Measurements from ENCODE around the gene BMAL1. TPM values are rescaled to one million over a fixed set of nuclear protein-coding genes. Genes with fewer than 3 reads are reported as not detected.
A peak's percentile ranks its signal among the peaks of the same experiment; 100 is the strongest.

BMAL1 gene
- total RNA-seq, 1 experiment from 2014 or later = 12.9 TPM

DNA sequence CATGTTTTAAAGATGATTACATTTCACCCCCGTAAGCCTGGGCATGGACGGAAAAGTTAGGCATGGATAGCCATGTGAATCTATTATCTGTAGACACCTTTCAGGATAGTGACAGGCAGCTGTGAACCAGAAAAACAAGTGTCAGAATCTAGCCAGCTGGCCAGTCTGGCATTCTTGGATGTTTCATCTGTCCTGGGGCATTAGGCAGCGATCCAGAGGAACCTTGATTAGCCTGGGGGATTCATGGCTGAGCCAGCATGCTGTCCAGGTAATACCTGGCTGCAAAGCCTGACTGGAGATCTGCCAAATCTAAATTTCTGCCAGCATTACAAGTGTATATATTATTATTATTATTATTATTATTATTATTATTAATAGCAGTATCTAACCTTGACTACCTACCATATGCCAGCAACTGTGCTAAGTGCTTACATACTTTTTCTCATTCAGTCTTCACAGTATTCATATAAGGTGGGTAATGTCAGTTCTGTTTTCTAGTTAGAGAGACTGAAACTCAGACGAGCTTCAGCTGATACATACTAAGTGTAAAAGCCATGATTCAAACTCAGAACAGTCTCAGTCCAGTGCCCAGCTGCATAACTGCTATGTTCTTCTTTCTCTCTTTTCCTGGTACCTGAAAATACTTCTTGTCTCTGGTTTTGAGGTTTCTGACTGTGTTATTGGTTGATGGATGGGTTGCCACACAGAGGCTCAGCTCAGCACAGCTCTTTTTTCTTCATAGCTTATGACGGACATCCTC is 12.8 kb downstream of the BMAL1 start:
- no peak for DNase-seq (ENCODE audit: low read depth)

GRCh38 chr11:13291361-13291760 is 13.8 kb downstream of the BMAL1 start:
- DNase-seq (ENCODE audit: low read depth) = no peak

DNA sequence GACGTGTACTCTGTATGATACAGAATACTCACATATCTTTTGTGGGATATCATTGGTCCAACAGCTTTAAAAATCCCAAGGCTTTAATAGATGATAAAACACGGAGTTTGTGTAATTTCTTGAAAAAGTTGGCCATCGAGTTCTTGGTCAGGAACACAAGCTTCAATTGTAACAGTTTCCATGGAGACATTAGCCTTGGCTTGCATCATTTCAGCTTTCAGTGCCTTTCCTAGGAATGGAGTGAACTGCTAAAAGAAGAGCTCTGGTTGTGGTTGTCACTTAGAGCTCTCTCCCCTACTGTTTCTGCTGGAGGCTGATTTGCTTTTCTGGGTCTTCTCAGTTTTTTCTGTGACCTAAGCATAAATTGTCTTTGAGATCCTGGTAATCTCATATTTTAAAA is 14.2 kb downstream of the BMAL1 start:
- DNase-seq (ENCODE audit: low read depth) = no peak

DNA sequence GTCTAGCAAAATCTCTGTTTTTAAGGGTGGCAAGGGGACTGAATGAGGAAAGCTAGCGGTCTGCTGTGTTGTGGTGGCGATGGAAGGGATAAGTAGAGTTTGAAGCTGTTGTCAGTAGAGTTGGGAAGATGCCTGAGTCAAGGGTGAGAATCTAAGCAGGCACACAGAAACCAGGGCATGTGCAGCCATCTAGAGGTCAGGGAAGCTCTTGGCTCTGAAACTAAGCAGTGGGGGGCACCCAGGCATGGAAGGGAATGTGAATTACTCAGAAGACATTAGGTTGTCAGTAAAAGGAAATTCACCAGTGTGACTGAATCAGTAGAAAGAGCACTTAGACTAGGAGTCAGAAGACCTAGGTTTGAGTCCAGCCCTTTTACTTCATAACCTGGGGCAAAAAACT is 15.4 kb downstream of the BMAL1 start:
- peak; percentile 21 for DNase-seq (ENCODE audit: low read depth)

DNA sequence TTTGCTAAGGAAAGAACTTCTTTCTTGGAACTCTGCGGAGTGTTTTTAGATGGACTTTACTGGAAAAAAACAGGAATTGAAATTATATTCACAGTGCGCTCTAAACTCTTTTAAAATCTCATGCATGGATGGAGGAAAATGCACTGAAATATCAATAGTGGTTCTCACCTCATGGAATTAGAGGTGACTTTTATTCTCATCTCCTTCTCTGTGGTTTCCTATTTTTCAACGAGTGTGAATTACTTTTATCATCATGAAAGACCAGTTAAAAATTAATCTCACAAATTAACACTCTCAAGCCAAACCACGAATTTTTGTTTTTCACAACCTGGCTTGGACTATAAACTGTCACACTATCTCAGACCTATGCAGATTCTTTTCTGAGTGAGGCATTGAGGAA is 16.6 kb downstream of the BMAL1 start:
- no peak for DNase-seq (ENCODE audit: low read depth)

DNA sequence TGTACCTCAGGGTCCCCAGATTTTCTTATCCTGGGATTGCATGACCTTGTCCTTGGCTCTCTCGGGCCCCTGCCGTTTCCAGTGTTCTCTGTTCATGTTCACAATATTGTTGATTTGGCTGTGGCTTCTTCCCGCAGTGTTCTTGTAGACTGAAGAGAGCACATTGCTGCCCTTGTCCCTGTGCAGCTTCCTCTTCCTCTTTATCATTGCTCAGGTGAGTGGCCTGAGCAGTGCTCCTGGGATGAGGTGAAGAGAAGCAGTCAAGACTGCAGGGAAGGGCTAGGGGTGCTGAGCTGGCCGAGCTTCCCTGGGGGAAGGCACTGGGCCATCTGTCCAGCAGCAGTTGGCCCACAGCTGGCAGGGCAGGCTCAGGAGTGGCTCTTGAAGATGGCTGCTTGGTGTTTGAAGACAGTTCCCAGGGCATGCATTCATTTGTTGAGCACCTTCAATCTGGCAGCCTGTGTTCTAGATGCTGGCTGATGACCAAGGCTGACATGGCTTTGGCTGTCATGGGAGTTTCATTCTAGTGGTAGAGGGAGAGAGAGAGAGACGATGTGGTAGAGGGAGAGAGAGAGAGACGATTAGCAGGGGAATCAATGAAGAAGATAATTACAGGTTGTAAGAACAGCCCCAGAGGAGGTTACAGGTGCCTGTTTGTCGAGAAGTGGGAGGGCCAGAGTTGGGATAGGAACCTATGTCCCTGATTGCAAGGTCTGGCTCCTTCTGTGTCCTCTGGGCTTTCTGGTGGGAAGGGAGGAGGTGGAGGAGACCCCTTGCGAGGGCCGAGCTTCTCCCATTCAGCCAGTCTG is 17.4 kb downstream of the BMAL1 start:
- DNase-seq (ENCODE audit: low read depth) = no peak

GRCh38 chr11:13297308-13297916 is 19.8 kb downstream of the BMAL1 start:
- no peak for DNase-seq (ENCODE audit: low read depth)

- DNase-seq (ENCODE audit: low read depth) = peak; percentile 56
Observed at GRCh38 chr11:13297917-13298356, 20.3 kb downstream of the BMAL1 start.

- no peak for DNase-seq (ENCODE audit: low read depth)
Observed at GRCh38 chr11:13298765-13299164, 21.2 kb downstream of the BMAL1 start.

DNA sequence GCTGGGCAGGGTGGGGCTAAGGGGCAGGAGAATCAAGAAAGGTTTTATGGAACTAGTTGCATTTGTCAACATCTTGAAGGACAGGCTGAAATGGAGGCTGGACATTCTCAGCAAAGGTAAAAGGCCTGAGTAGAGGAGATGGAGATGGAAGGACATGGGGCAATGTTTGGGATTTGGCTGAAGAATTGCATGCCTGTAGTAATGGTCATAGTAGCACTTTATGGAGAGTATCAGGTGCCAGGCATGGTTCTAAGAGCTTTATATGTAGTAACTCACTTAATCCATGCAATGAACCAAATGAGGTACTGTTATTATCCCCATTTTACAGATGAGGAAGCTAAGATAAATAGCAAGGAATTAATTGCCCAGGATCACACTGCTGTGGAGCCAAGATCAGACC is 23.9 kb downstream of the BMAL1 start:
- no peak for DNase-seq (ENCODE audit: low read depth)

GRCh38 chr11:13302420-13302958 is 24.9 kb downstream of the BMAL1 start:
- no peak for DNase-seq (ENCODE audit: low read depth)

GRCh38 chr11:13303668-13304649 is 26.4 kb downstream of the BMAL1 start:
- DNase-seq (ENCODE audit: low read depth) = peak; percentile 38

- no peak for DNase-seq (ENCODE audit: low read depth)
Observed at GRCh38 chr11:13304655-13305335, 27.2 kb downstream of the BMAL1 start.

DNA sequence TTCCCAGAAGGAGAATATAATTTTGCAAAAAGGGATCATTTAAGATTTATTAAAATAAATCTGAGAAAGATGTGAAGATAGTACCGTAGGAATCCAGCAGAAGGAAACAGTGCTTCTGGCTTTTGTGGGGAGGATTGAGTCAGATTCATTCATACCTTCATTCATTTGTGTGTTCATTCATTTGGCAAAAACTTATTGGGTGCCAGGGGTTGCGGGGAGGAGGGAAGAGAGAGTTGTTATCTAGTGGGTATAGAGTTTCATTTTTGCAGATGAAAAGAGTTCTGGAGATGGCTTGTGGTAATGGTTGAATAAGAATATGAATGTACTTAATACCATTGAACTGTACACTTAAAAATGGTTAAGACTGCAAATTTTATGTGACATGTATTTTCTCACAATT is 31.1 kb downstream of the BMAL1 start:
- no peak for DNase-seq (ENCODE audit: low read depth)

DNA sequence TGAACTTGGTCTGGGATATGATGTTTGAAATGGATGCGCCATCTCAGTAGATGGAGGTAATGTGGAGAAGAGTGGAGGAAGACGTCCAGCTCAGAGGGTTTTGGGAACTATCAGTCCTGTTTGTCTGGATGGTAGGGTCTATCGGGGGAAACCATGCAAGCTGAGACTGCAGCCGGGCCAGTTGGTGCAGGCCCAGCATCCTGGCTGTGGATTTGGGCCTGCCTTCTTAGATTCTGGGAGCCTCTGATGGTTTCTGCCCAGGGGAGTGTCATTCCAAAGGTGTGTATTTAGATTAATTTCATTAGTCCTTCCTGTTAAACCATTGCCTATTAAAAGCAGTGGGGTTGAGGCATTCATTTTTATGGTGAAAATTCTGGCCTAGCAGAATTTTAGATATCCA is 31.6 kb downstream of the BMAL1 start:
- DNase-seq (ENCODE audit: low read depth) = no peak

GRCh38 chr11:13310443-13310842 is 32.9 kb downstream of the BMAL1 start:
- DNase-seq (ENCODE audit: low read depth) = no peak

DNA sequence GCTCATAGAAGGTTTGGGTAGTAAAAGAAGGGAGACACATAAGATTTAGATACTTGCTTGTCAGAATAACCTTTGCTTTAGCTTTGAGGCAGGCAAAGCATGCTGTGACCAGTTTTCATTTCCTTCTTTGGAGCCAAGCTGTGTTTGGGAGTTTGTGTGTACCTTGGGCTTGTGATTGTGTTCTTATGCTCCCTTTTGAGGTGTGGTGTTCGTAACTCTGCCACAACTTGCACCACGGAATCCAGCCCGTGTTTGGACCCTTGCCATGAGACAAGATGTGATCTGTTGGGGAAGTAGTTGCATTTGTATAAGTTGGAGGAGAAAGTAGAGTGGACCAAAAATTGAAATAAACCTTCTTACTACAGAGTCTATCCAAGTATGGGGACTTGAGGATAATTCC is 34.0 kb downstream of the BMAL1 start:
- no peak for DNase-seq (ENCODE audit: low read depth)

GRCh38 chr11:13313005-13313819 is 35.6 kb downstream of the BMAL1 start:
- peak; percentile 57 for DNase-seq (ENCODE audit: low read depth)

GRCh38 chr11:13314676-13315394 is 37.2 kb downstream of the BMAL1 start:
- no peak for DNase-seq (ENCODE audit: low read depth)
